Activated T-cell treated with anti-CD3 and anti-CD28 coated beads, Interleukin-2, amount 50 U/mL, for 72 hours (primary cell): ENCODE data around the gene CABLES1. TPM values are rescaled to one million over a fixed set of nuclear protein-coding genes. Genes with fewer than 3 reads are reported as not detected.
"Not testable (repeated sequence)": the region's sequence is repeated elsewhere in the genome, so short reads cannot be mapped to it uniquely, and the experiment has no call there.

Experiments
- ATAC-seq, 2 donors: fragments of 150-1000 bp; cut with Tn5 transposase; replicated peaks in 1 of 2; 2 replicates each; pipeline ENCODE4 v1.10.0; 2021; ENCODE audit warnings: moderate library complexity in 2 of 2, mild to moderate bottlenecking in 1 of 2
- DNase-seq, 2 donors: peaks; one replicate each; pipeline ENCODE4 v3.0.0; 2021 to 2022; ENCODE audit warnings: mixed read lengths in 1 of 2
- H3K27ac Mint-ChIP-seq: one replicate; pipeline ENCODE4 v1.8.0; 2022; ENCODE audit warnings: mild to moderate bottlenecking, moderate library complexity, mixed read lengths
- H3K27me3 Mint-ChIP-seq: one replicate; pipeline ENCODE4 v1.8.0; 2022; ENCODE audit warnings: low read depth, mixed read lengths
- H3K36me3 Mint-ChIP-seq, 2 donors: one replicate each; pipeline ENCODE4 v1.8.0; 2022; ENCODE audit warnings: mixed read lengths in 2 of 2, mild to moderate bottlenecking in 1 of 2; ENCODE audit not compliant: insufficient read depth in 2 of 2
- H3K4me1 Mint-ChIP-seq: one replicate; pipeline ENCODE4 v1.8.0; 2022; ENCODE audit warnings: low read depth, mixed read lengths
- H3K4me3 Mint-ChIP-seq, 2 donors: one replicate each; pipeline ENCODE4 v1.8.0; 2022; ENCODE audit warnings: mild to moderate bottlenecking in 2 of 2, mixed read lengths in 2 of 2, moderate library complexity in 2 of 2
- H3K9me3 Mint-ChIP-seq, 2 donors: one replicate each; pipeline ENCODE4 v1.8.0; 2022; ENCODE audit warnings: mixed read lengths in 2 of 2
- total RNA-seq, 2 donors: library from RNA; stranded (reverse); gene quantifications; one replicate each; pipeline ENCODE4 v1.2.3, GENCODE V29; 2022

The CABLES1 gene
- total RNA-seq, 2 donors from 2014 or later, result 5.5 to 15.0 TPM

DNA sequence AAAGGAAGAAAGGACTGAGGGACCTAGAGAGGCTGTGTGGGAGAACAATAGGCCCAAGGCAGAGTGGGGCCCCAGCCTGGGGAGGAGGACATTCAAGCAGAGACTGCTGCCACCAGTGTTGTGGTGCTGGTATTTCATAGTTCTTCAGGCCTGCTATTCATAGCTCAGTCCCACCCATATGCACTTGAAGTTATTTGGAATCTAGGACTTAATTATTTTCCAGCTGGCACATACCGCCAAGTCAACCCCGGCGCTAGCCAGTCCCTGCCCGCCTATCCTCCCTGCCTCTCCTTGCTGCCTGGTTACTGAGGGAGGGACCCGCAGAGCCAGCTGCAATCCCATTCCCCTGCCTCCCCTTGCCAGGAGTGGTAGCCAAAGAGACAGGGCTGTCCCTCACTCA is 141.2 kb downstream of the CABLES1 start:
- no peaks in the 10 kb centered on the region for H3K27me3 Mint-ChIP-seq
- H3K4me1 Mint-ChIP-seq, result no peaks in the 10 kb centered on the region
- no peak for ATAC-seq
- H3K36me3 Mint-ChIP-seq, result peaks cover 7 to 13% of the 10 kb centered on the region in 2 donors
- DNase-seq, result no peak
- no peak overlapping the region for H3K27ac Mint-ChIP-seq
- H3K9me3 Mint-ChIP-seq, result peaks cover 6 to 7% of the 10 kb centered on the region in 2 donors
- H3K4me3 Mint-ChIP-seq, result no peak overlapping the region

DNA sequence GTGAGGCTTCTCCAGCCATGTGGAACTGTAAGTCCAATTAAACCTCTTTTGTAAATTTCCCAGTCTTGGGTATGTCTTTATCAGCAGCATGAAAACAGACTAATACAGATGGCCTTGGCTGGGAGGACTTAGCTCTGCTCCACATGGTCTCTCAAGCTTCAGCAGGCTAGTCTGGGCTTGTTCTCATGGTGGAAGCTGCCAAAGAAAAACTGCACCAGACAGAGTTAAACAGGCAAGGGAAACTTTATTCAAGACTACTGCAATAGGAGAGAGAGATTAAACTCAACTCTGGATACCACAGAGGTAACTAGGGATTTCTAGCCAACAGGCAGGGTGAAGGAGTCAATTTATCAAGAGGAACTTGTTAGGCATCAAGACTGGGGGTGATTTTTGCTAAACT is 142.1 kb downstream of the CABLES1 start:
- H3K4me1 Mint-ChIP-seq, result no peaks in the 10 kb centered on the region
- no peaks in the 10 kb centered on the region for H3K27me3 Mint-ChIP-seq
- ATAC-seq (no peak), DNase-seq (no peak)
- H3K36me3 Mint-ChIP-seq, result peaks cover 7 to 10% of the 10 kb centered on the region in 2 donors
- H3K4me3 Mint-ChIP-seq, result no peak overlapping the region
- peaks cover 6% of the 10 kb centered on the region in 2 donors for H3K9me3 Mint-ChIP-seq
- H3K27ac Mint-ChIP-seq, result peak overlapping the region; percentile 16

- Mint-ChIP-seq H3K27ac (no peak overlapping the region), H3K36me3 (peaks cover 7 to 10% of the 10 kb centered on the region in 2 donors), H3K4me3 (no peak overlapping the region), H3K9me3 (peaks cover 6% of the 10 kb centered on the region in 2 donors), H3K27me3 (no peaks in the 10 kb centered on the region), H3K4me1 (peaks cover 23% of the 10 kb centered on the region)
- ATAC-seq (no peak), DNase-seq (no peak)
Observed at GRCh38 chr18:23279931-23280330, 144.6 kb downstream of the CABLES1 start.

GRCh38 chr18:23280844-23281243 is 145.6 kb downstream of the CABLES1 start:
- ATAC-seq (no peak), DNase-seq (no peak)
- Mint-ChIP-seq H3K27ac (no peak overlapping the region), H3K36me3 (peaks cover 7 to 10% of the 10 kb centered on the region in 2 donors), H3K9me3 (peaks cover 6% of the 10 kb centered on the region in 2 donors), H3K27me3 (no peaks in the 10 kb centered on the region), H3K4me1 (peaks cover 29% of the 10 kb centered on the region), H3K4me3 (no peak overlapping the region)

GRCh38 chr18:23281626-23282436 is 146.5 kb downstream of the CABLES1 start:
- no peak overlapping the region for H3K4me3 Mint-ChIP-seq

GRCh38 chr18:23282437-23282781 is 147.1 kb downstream of the CABLES1 start:
- Mint-ChIP-seq H3K9me3 (peaks cover 2% of the 10 kb centered on the region in 2 donors), H3K27ac (no peak overlapping the region), H3K4me3 (no peak overlapping the region), H3K36me3 (peaks cover 4% of the 10 kb centered on the region in 2 donors), H3K27me3 (no peaks in the 10 kb centered on the region), H3K4me1 (peaks cover 29% of the 10 kb centered on the region)
- DNase-seq (no peak), ATAC-seq (no peak)

More at GRCh38 chr18:23281626-23282436, 146.5 kb downstream of the CABLES1 start:
- Mint-ChIP-seq H3K4me1 (peaks cover 29% of the 10 kb centered on the region), H3K27ac (no peak overlapping the region), H3K9me3 (peaks cover 5% of the 10 kb centered on the region in 2 donors), H3K27me3 (no peaks in the 10 kb centered on the region), H3K36me3 (peaks cover 6 to 9% of the 10 kb centered on the region in 2 donors)
- ATAC-seq (no peak), DNase-seq (no peak)

DNA sequence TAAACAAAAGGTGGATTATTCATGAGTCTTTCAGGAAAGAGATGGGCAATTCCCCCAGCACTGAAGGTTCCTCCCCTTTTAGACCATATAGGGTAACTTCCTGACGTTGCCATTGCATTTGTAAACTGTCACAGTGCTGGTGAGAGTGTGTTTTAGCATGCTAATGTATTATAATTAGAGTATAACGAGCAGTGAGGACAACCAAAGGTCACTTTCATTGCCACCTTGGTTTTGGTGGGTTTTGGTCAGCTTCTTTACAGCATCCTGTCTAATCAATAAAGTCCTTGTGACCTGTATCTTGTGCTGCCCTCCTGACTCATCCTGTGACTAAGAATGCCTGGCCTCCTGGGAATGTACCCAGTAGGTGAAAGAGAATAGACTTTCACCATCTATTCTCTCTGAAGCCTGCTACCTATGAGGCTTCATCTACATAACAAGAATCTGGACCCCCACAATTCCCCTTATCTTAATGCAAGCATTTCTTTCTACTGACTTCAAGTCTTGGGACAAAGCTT is 148.7 kb downstream of the CABLES1 start:
- no peaks in the 10 kb centered on the region for H3K36me3 Mint-ChIP-seq
- H3K4me1 Mint-ChIP-seq, result peaks cover 29% of the 10 kb centered on the region
- H3K27me3 Mint-ChIP-seq, result no peaks in the 10 kb centered on the region
- DNase-seq (peak; percentile 55 to 71), ATAC-seq (peak; percentile 92 to 96)
- no peaks in the 10 kb centered on the region for H3K9me3 Mint-ChIP-seq
- peak overlapping the region; percentile 42 to 49 for H3K4me3 Mint-ChIP-seq
- peak overlapping the region; percentile 48 for H3K27ac Mint-ChIP-seq

DNA sequence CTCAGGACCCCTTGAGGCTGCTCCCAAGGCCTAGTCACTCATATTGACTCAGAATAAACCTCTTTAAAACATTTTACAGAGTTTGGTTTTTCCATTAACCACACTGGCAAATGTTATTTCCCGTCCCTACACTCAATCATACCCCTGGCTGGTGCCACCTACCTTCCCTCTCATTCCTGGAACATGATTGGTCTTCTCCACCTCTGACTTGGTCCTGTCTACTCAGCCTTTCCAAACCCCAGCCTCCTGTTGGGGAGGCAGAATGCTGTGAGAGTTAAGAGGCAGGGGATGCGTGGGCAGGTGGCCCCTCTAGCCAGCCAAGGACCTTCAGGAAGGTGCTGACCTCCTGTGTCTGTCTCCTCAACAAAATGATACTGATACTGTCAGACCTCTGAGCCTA is 149.3 kb downstream of the CABLES1 start:
- no peaks in the 10 kb centered on the region for H3K9me3 Mint-ChIP-seq
- peaks cover 29% of the 10 kb centered on the region for H3K4me1 Mint-ChIP-seq
- peak in 1 of 2 donors; percentile 13 for DNase-seq
- H3K4me3 Mint-ChIP-seq, result peak overlapping the region; percentile 42 to 49
- H3K27ac Mint-ChIP-seq, result peak overlapping the region; percentile 48
- peak; percentile 35 to 51 for ATAC-seq
- no peaks in the 10 kb centered on the region for H3K27me3 Mint-ChIP-seq
- H3K36me3 Mint-ChIP-seq, result no peaks in the 10 kb centered on the region

- not testable (repeated sequence) for H3K4me3 Mint-ChIP-seq, ATAC-seq, H3K27ac Mint-ChIP-seq, DNase-seq, H3K27me3 Mint-ChIP-seq, H3K9me3 Mint-ChIP-seq, H3K36me3 Mint-ChIP-seq
- peaks cover 29% of the 10 kb centered on the region for H3K4me1 Mint-ChIP-seq
Observed at GRCh38 chr18:23285581-23285980, 150.3 kb downstream of the CABLES1 start.

DNA sequence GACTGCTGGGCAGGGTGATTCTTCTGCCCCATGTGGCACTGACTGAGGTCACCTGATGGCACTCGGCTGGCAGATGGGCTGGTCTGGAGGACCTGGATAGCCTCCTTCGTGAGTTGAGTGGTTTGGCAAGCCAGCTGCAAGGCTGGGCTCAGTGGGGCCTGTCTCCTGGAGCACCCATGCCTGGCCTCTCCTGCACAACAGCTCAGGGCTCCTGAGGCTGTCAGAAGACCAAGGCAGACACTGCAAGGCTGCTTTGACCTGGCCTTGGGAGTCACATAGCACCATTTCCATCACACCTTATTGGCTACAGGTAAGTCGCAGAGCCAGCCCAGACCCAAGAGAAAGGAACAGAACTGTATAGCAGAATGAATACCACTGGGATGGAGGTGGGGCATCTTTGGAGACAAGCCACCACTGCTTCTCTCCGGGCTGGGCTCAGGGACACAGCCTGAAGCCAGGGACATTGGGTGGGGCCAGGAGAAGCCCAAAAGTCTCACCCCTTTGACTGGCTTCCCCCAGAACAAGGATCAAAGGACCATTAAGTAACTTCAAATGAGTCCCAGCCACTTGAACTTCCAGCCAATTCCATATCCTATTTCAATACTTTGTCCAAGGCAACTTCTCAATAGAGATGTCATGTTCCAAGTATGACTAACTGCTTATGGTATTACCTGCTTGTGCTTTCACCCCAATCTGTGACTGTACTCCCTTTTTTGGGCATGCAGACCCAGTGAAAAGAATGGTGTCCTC is 156.3 kb downstream of the CABLES1 start:
- ATAC-seq, result no peak
- H3K9me3 Mint-ChIP-seq, result no peaks in the 10 kb centered on the region
- H3K27me3 Mint-ChIP-seq, result no peaks in the 10 kb centered on the region
- H3K4me1 Mint-ChIP-seq, result no peaks in the 10 kb centered on the region
- no peak overlapping the region for H3K4me3 Mint-ChIP-seq
- no peak for DNase-seq
- no peaks in the 10 kb centered on the region for H3K36me3 Mint-ChIP-seq
- H3K27ac Mint-ChIP-seq, result no peak overlapping the region

- Mint-ChIP-seq H3K9me3 (no peaks in the 10 kb centered on the region), H3K27ac (no peak overlapping the region), H3K27me3 (no peaks in the 10 kb centered on the region), H3K36me3 (no peaks in the 10 kb centered on the region), H3K4me3 (no peak overlapping the region), H3K4me1 (no peaks in the 10 kb centered on the region)
- ATAC-seq (no peak), DNase-seq (no peak)
Observed at GRCh38 chr18:23300231-23300805, 165.0 kb downstream of the CABLES1 start.

- ATAC-seq, result no peak
- H3K36me3 Mint-ChIP-seq, result no peaks in the 10 kb centered on the region
- no peaks in the 10 kb centered on the region for H3K9me3 Mint-ChIP-seq
- H3K4me3 Mint-ChIP-seq, result no peak overlapping the region
- no peaks in the 10 kb centered on the region for H3K27me3 Mint-ChIP-seq
- no peak overlapping the region for H3K27ac Mint-ChIP-seq
- peaks cover 4% of the 10 kb centered on the region for H3K4me1 Mint-ChIP-seq
- DNase-seq, result no peak
Observed at GRCh38 chr18:23301972-23302371, 166.7 kb downstream of the CABLES1 start.

DNA sequence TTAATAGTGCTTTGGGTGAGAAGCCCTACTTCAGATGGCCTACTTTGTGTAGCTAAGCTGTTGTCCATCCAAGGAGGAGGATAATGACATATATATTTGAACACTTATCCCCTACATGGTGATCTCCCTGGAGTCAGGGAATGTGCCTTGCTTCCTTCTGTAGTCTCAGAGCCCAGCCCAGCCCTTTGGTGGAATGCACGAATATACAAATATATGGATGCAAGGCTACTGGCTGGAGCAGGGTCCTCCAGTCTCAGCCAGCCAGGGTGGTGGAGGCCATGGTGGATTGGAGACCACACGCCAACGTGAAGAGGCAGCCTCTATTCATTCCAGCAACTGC is 167.2 kb downstream of the CABLES1 start:
- Mint-ChIP-seq H3K9me3 (no peaks in the 10 kb centered on the region), H3K4me1 (peaks cover 9% of the 10 kb centered on the region), H3K4me3 (no peak overlapping the region), H3K27me3 (no peaks in the 10 kb centered on the region), H3K27ac (no peak overlapping the region), H3K36me3 (no peaks in the 10 kb centered on the region)
- DNase-seq (no peak), ATAC-seq (no peak)
